Loucy (cell line): ENCODE measurements around the gene RRP8.

Experiments
- CTCF ChIP-seq: fragments of 200-600 bp; sonication (generic); conservative IDR thresholded peaks from 2 replicates; pipeline ENCODE4 v1.5.1; 2014; ENCODE audit warnings: mild to moderate bottlenecking, antibody characterized with exemption, low read length
- EZH2phosphoT487 ChIP-seq: fragments of 200-600 bp; IDR thresholded peaks from 2 replicates; pipeline ENCODE4 v1.6.1; 2018; ENCODE audit warnings: antibody characterized with exemption, mild to moderate bottlenecking, moderate library complexity, borderline replicate concordance

- TF ChIP-seq CTCF (no peak), EZH2phosphoT487 (no peak)
These were observed 4.0 kb downstream of the RRP8 start for GRCh38 chr11:6599449-6599848.
